Neural cell (in vitro differentiated cells): Measurements from ENCODE around the gene LDLRAD4. TPM values are rescaled to one million over a fixed set of nuclear protein-coding genes. Genes with fewer than 3 reads are reported as not detected.

ENCODE experiments used
- H2AFZ ChIP-seq: fragments of 200-600, 300-800 bp; sonication (generic), shearing (Covaris generic); 2 replicates; pipeline ENCODE4 v1.6.0; 2014; ENCODE audit warnings: low read depth, mild to moderate bottlenecking, antibody characterized with exemption, low read length, moderate library complexity
- H3F3A ChIP-seq: fragments of 200-600 bp; shearing (Covaris generic); 2 replicates; pipeline ENCODE4 v1.6.1; 2016; ENCODE audit warnings: mild to moderate bottlenecking, moderate library complexity, mixed read lengths, antibody characterized with exemption, low read length; ENCODE audit not compliant: insufficient read depth, poor library complexity, severe bottlenecking
- H3K27ac ChIP-seq: fragments of 200-600, 300-800 bp; sonication (generic), shearing (Covaris generic); 2 replicates; pipeline ENCODE4 v1.5.1; 2014; ENCODE audit warnings: mild to moderate bottlenecking, low read length, moderate library complexity
- H3K27me3 ChIP-seq: fragments of 300-800, 200-600 bp; sonication (generic), shearing (Covaris generic); 2 replicates; pipeline ENCODE4 v1.6.0; 2014; ENCODE audit warnings: mild to moderate bottlenecking, low read depth, low read length, moderate library complexity; ENCODE audit not compliant: insufficient read depth
- H3K36me3 ChIP-seq: fragments of 300-800, 200-600 bp; sonication (generic), shearing (Covaris generic); 2 replicates; pipeline ENCODE4 v1.5.1; 2014; ENCODE audit warnings: mild to moderate bottlenecking, antibody characterized with exemption, low read length, moderate library complexity; ENCODE audit not compliant: insufficient read depth
- H3K4me2 ChIP-seq: fragments of 300-800, 200-600 bp; sonication (generic), shearing (Covaris generic); 2 replicates; pipeline ENCODE4 v1.6.0; 2014; ENCODE audit warnings: mild to moderate bottlenecking, low read length
- H3K4me3 ChIP-seq: fragments of 300-800, 200-600 bp; sonication (generic), shearing (Covaris generic); 2 replicates; pipeline ENCODE4 v1.5.1; 2014; ENCODE audit warnings: mild to moderate bottlenecking, low read length, moderate library complexity
- H3K79me2 ChIP-seq: fragments of 200-600 bp; shearing (Covaris generic); replicated peaks from 2 replicates; pipeline ENCODE4 v1.6.0; 2014; ENCODE audit warnings: mild to moderate bottlenecking, low read length, moderate library complexity; ENCODE audit not compliant: insufficient read depth
- H3K9ac ChIP-seq: fragments of 300-800, 200-600 bp; sonication (generic), shearing (Covaris generic); 2 replicates; pipeline ENCODE4 v1.6.1; 2016; ENCODE audit warnings: mild to moderate bottlenecking, low read length, mixed read lengths
- H3K9me2 ChIP-seq: fragments of 200-600 bp; shearing (Covaris generic); 2 replicates; pipeline ENCODE4 v1.6.1; 2016; ENCODE audit warnings: mild to moderate bottlenecking, low read length, mixed read lengths; ENCODE audit not compliant: insufficient read depth
- H3K9me3 ChIP-seq: fragments of 200-600, 300-800 bp; sonication (generic), shearing (Covaris generic); 2 replicates; pipeline ENCODE4 v1.6.1; 2016; ENCODE audit warnings: mild to moderate bottlenecking, mixed run types, low read length, moderate library complexity, mixed read lengths
- H4K20me1 ChIP-seq: fragments of 200-600 bp; shearing (Covaris generic); 2 replicates; pipeline ENCODE4 v1.6.1; 2016; ENCODE audit warnings: mild to moderate bottlenecking, mixed run types; ENCODE audit not compliant: insufficient read depth
- EP300 ChIP-seq: fragments of 450-650 bp; conservative IDR thresholded peaks from 2 replicates; pipeline ENCODE4 v1.6.1; 2014; ENCODE audit warnings: antibody characterized with exemption, mild to moderate bottlenecking, moderate library complexity; ENCODE audit not compliant: poor library complexity, severe bottlenecking
- EZH2 ChIP-seq: fragments of 200-600, 300-800 bp; shearing (Covaris generic), sonication (generic); IDR thresholded peaks from 2 replicates; pipeline ENCODE4 v1.6.1; 2014; ENCODE audit warnings: antibody characterized with exemption, low read length, borderline replicate concordance, mild to moderate bottlenecking; ENCODE audit not compliant: insufficient read depth, poor library complexity, severe bottlenecking
- MXI1 ChIP-seq: fragments of 450-650 bp; conservative IDR thresholded peaks from 2 replicates; pipeline ENCODE4 v1.6.1; 2014; ENCODE audit warnings: antibody characterized with exemption, mild to moderate bottlenecking; ENCODE audit not compliant: poor library complexity, severe bottlenecking
- POLR2AphosphoS5 ChIP-seq: IDR thresholded peaks from 2 replicates; pipeline ENCODE4 v1.6.1; 2012
- RAD21 ChIP-seq: fragments of 450-650 bp; conservative IDR thresholded peaks from 2 replicates; pipeline ENCODE4 v1.6.1; 2014; ENCODE audit warnings: antibody characterized with exemption, mild to moderate bottlenecking, moderate library complexity
- SMC3 ChIP-seq: fragments of 450-650 bp; conservative IDR thresholded peaks from 2 replicates; pipeline ENCODE4 v1.6.1; 2014; ENCODE audit warnings: antibody characterized with exemption, mild to moderate bottlenecking, moderate library complexity; ENCODE audit not compliant: poor library complexity
- TAF1 ChIP-seq: IDR thresholded peaks from 2 replicates; pipeline ENCODE4 v1.6.1; 2012; ENCODE audit warnings: low read depth
- polyA plus RNA-seq: library from polyadenylated mRNA; depleted of rRNA; stranded (reverse); fragments of >200 nt; gene quantifications from 2 replicates; pipeline ENCODE4 v1.2.3, GENCODE V29; 2014
- TF ChIP-seq, protein P1 (sequence below): IDR thresholded peaks from 2 replicates; pipeline ENCODE4 v1.6.1; 2012; ENCODE audit warnings: borderline replicate concordance
- TF ChIP-seq, protein P2 (sequence below): fragments of 450-650 bp; IDR thresholded peaks from 2 replicates; pipeline ENCODE4 v1.5.1; 2014; ENCODE audit warnings: antibody characterized with exemption, mild to moderate bottlenecking, moderate library complexity; ENCODE audit not compliant: poor library complexity, severe bottlenecking

The LDLRAD4 gene
- polyA plus RNA-seq, 1 donor from 2014 or later, result 3.7 TPM

DNA sequence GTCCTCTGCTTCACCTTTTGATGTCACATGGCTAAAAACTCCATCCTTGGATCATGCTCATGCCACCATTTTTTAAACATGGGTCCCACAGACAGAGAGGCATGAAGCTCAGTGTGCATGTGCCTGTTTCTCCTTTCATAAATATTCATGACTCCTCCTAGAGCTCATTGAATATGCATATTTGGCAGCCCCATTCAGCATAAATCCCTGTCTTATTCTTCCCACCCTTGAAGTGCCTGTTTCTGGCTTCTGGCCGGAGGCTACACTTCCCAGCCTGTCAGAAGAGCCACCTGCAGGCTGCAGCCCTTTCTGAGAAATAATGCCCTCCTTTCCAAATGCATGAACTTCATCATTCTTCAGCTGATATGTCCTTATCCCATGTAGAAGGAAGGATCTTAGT lies 109.7 kb downstream of the LDLRAD4 start:
- Histone ChIP-seq H3K27me3 (no peaks in the 10 kb centered on the region), H3K9me2 (no peaks in the 10 kb centered on the region), H2AFZ (no peak overlapping the region), H3K9me3 (peaks cover 4% of the 10 kb centered on the region), H3F3A (no peaks in the 10 kb centered on the region), H4K20me1 (no peaks in the 10 kb centered on the region), H3K4me3 (no peak overlapping the region), H3K79me2 (no peaks in the 10 kb centered on the region), H3K4me2 (no peak overlapping the region), H3K9ac (no peak overlapping the region), H3K27ac (no peak overlapping the region), H3K36me3 (no peaks in the 10 kb centered on the region)
- no peak for TF ChIP-seq EZH2
- no peak for TF ChIP-seq POLR2AphosphoS5
- no peak for TF ChIP-seq TAF1
- TF ChIP-seq SMC3, result no peak
- TF ChIP-seq, protein P1, sequence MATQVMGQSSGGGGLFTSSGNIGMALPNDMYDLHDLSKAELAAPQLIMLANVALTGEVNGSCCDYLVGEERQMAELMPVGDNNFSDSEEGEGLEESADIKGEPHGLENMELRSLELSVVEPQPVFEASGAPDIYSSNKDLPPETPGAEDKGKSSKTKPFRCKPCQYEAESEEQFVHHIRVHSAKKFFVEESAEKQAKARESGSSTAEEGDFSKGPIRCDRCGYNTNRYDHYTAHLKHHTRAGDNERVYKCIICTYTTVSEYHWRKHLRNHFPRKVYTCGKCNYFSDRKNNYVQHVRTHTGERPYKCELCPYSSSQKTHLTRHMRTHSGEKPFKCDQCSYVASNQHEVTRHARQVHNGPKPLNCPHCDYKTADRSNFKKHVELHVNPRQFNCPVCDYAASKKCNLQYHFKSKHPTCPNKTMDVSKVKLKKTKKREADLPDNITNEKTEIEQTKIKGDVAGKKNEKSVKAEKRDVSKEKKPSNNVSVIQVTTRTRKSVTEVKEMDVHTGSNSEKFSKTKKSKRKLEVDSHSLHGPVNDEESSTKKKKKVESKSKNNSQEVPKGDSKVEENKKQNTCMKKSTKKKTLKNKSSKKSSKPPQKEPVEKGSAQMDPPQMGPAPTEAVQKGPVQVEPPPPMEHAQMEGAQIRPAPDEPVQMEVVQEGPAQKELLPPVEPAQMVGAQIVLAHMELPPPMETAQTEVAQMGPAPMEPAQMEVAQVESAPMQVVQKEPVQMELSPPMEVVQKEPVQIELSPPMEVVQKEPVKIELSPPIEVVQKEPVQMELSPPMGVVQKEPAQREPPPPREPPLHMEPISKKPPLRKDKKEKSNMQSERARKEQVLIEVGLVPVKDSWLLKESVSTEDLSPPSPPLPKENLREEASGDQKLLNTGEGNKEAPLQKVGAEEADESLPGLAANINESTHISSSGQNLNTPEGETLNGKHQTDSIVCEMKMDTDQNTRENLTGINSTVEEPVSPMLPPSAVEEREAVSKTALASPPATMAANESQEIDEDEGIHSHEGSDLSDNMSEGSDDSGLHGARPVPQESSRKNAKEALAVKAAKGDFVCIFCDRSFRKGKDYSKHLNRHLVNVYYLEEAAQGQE, result no peak
- TF ChIP-seq MXI1, result no peak

- Histone ChIP-seq H3K9ac (no peak overlapping the region), H3K4me3 (no peak overlapping the region)
- TF ChIP-seq MXI1 (no peak), EP300 (no peak), TAF1 (no peak), RAD21 (no peak), POLR2AphosphoS5 (no peak), EZH2 (no peak), SMC3 (no peak)
- TF ChIP-seq, protein P2, sequence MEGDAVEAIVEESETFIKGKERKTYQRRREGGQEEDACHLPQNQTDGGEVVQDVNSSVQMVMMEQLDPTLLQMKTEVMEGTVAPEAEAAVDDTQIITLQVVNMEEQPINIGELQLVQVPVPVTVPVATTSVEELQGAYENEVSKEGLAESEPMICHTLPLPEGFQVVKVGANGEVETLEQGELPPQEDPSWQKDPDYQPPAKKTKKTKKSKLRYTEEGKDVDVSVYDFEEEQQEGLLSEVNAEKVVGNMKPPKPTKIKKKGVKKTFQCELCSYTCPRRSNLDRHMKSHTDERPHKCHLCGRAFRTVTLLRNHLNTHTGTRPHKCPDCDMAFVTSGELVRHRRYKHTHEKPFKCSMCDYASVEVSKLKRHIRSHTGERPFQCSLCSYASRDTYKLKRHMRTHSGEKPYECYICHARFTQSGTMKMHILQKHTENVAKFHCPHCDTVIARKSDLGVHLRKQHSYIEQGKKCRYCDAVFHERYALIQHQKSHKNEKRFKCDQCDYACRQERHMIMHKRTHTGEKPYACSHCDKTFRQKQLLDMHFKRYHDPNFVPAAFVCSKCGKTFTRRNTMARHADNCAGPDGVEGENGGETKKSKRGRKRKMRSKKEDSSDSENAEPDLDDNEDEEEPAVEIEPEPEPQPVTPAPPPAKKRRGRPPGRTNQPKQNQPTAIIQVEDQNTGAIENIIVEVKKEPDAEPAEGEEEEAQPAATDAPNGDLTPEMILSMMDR, result no peak
- TF ChIP-seq, protein P1, result no peak
Observed at GRCh38 chr18:13330996-13331395, 112.4 kb downstream of the LDLRAD4 start.

More at GRCh38 chr18:13330996-13331395, 112.4 kb downstream of the LDLRAD4 start:
- H3K27me3 ChIP-seq, result no peaks in the 10 kb centered on the region
- H3K79me2 ChIP-seq, result no peaks in the 10 kb centered on the region
- H4K20me1 ChIP-seq, result no peaks in the 10 kb centered on the region
- H3K27ac ChIP-seq, result no peak overlapping the region
- no peak overlapping the region for H2AFZ ChIP-seq
- H3F3A ChIP-seq, result no peaks in the 10 kb centered on the region
- H3K4me2 ChIP-seq, result no peak overlapping the region
- H3K9me3 ChIP-seq, result peaks cover 4% of the 10 kb centered on the region
- H3K36me3 ChIP-seq, result no peaks in the 10 kb centered on the region
- H3K9me2 ChIP-seq, result no peaks in the 10 kb centered on the region
